Kidney (tissue), 14 donors: ENCODE measurements around the gene SLC6A3. TPM values are rescaled to one million over a fixed set of nuclear protein-coding genes. Genes with fewer than 3 reads are reported as not detected.

Source experiments
- DNase-seq, 5 donors: peaks; one replicate each; pipeline ENCODE4 v3.0.0-alpha.2; 2013 to 2020
- FAIRE-seq: peaks from 2 replicates; lab custom pipeline; 2012; peaks lifted over from hg19 to GRCh38; lab: Jason Lieb, UNC
- H3K27ac ChIP-seq, 2 donors: one replicate each; pipeline ENCODE4 v1.7.0; 2013; ENCODE audit warnings: low read depth in 2 of 2, low read length in 2 of 2, inconsistent platforms in 1 of 2
- H3K27me3 ChIP-seq: one replicate; pipeline ENCODE4 v1.7.1; 2013; ENCODE audit warnings: low read length, inconsistent platforms; ENCODE audit not compliant: control insufficient read depth, insufficient read depth
- H3K36me3 ChIP-seq, 3 donors: one replicate each; pipeline versions ENCODE4 v1.7.0 to v1.7.1; 2013; ENCODE audit warnings: low read length in 3 of 3, control low read depth in 1 of 3, inconsistent platforms in 1 of 3; ENCODE audit not compliant: insufficient read depth in 3 of 3, control insufficient read depth in 2 of 3
- H3K4me1 ChIP-seq, 3 donors: one replicate each; pipeline versions ENCODE4 v1.7.0 to v1.7.1; 2013; ENCODE audit warnings: low read length in 3 of 3, inconsistent platforms in 1 of 3, low read depth in 1 of 3; ENCODE audit not compliant: control insufficient read depth in 2 of 3, insufficient read depth in 2 of 3
- H3K4me3 ChIP-seq, 3 donors: one replicate each; pipeline versions ENCODE4 v1.7.0 to v1.8.1; 2013; ENCODE audit warnings: low read length in 3 of 3, control low read depth in 1 of 3, inconsistent platforms in 1 of 3
- H3K9ac ChIP-seq, 3 donors: one replicate each; pipeline versions ENCODE4 v1.7.0 to v1.7.1; 2013; ENCODE audit warnings: low read length in 3 of 3, control low read depth in 1 of 3, inconsistent platforms in 1 of 3
- H3K9me3 ChIP-seq, 3 donors: one replicate each; pipeline versions ENCODE4 v1.7.0 to v1.7.1; 2013; ENCODE audit warnings: low read length in 3 of 3, control low read depth in 1 of 3, inconsistent platforms in 1 of 3; ENCODE audit not compliant: control insufficient read depth in 2 of 3, insufficient read depth in 1 of 3
- CTCF ChIP-seq: IDR thresholded peaks from 3 replicates; pipeline ENCODE4 v1.5.1; 2012; ENCODE audit warnings: mild to moderate bottlenecking, moderate library complexity, borderline replicate concordance; ENCODE audit not compliant: insufficient read depth; ENCODE audit errors: extremely low read depth
- intact Hi-C: fragments of 100-400 bp; cut with DNase I; formaldehyde crosslinking; loops from one replicate; pipeline ENCODE4 v1.11.1; 2022
- polyA plus RNA-seq: library from polyadenylated mRNA; stranded (reverse); fragments of 350-450 nt; fragmentation: Illumina TruSeq; extraction: RNeasy Lipid Tissue Mini Kit (QIAGEN cat#74804); gene quantifications from one replicate; pipeline ENCODE4 v1.2.3, GENCODE V29; 2014; ENCODE audit warnings: low read depth, low replicate concordance; ENCODE audit not compliant: insufficient read depth
- total RNA-seq: library from RNA; stranded (reverse); fragmentation: NEBNext Ultra II Directional; extraction: Animal tissue kit (Norgen Biotek cat#: 25700); gene quantifications from one replicate; pipeline ENCODE4 v1.2.1, GENCODE V29; 2021
- donor health status: control.
- donor health status: control.
- donor health status: control.
- donor health status: control.
- donor health status: control.
- donor health status: DM: yes; HTN: yes; CAD: no.
- donor health status: Normal renal cell carcinoma (clear cell type).

SLC6A3 gene
- total and polyA plus RNA-seq, 2 donors from 2014 or later = 0.09 to 0.54 TPM

DNA sequence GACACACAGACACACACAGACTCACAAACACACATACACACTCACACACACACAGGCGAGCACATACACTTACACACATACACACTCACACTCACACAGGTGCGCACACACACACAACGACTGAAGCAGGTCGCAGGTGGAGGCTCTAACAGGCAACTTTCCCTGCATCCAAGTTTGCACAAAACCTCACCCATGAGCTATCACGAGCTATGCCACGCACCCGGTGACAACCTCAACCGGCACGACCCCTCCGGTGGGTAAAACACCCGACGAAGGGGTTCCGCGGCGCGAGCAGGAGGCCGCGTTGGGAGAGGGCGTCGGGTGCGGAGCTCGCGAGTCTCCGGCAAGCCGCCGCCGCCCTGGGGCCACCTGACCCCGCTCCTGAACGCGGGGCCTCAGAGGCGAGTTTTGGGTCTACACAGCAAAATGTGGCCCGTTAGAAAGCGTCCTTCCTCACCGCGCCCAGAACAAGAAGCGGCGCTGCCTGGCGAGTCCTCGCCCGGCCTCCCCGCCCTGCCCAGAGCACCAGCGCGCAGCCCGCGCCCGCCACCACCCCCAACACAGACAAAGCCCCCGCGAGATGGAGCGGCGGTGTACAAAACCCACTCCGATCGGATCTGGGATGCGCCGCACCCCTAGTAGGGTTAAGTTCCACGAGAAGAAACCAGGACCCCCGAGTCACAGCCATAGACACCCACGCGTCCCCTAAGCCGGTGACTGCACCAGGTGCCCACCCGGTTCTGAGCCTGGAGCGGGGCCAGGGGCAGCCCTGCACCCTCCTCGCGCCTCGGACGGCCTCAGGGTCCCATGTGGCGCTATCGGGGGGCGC lies 665 bp downstream of the SLC6A3 start:
- peaks cover 26% of the 10 kb centered on the region for H3K27me3 ChIP-seq
- DNase-seq (peak in 1 of 5 donors; percentile 63), FAIRE-seq (no peak)
- TF ChIP-seq CTCF = no peak
- no peak overlapping the region for H3K27ac ChIP-seq
- H3K36me3 ChIP-seq = no peaks in the 10 kb centered on the region
- H3K4me3 ChIP-seq = no peak overlapping the region
- intact Hi-C loops = no loop called here
- peaks cover 0 to 2% (median 0%) of the 10 kb centered on the region in 3 donors for H3K9me3 ChIP-seq
- peaks cover 0 to 5% (median 0%) of the 10 kb centered on the region in 3 donors for H3K4me1 ChIP-seq
- H3K9ac ChIP-seq = no peak overlapping the region

DNA sequence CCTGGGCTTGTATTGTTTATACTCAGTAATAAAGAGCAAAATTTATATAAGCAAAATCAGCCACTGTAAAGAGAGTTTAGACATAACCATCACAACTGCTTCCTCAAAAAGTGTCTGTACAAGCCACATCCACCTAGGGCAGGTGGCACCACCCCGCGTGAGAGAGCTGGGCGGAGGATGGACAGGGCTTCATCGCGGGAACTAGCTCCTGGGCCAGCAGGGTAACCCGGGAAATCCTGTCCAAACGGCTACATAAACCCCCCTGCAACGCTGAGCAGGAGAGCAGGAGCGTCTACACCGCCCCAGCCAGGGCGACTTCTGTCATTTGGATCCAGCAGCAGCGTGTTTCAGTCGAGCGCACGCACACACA lies 1.3 kb downstream of the SLC6A3 start:
- H3K36me3 ChIP-seq = no peaks in the 10 kb centered on the region
- H3K4me1 ChIP-seq = peaks cover 0 to 5% (median 0%) of the 10 kb centered on the region in 3 donors
- DNase-seq (peak in 1 of 5 donors; percentile 58), FAIRE-seq (no peak)
- no peak for TF ChIP-seq CTCF
- no peak overlapping the region for H3K4me3 ChIP-seq
- H3K9ac ChIP-seq = no peak overlapping the region
- peaks cover 26% of the 10 kb centered on the region for H3K27me3 ChIP-seq
- peaks cover 0 to 2% (median 0%) of the 10 kb centered on the region in 3 donors for H3K9me3 ChIP-seq
- intact Hi-C loops = no loop called here
- H3K27ac ChIP-seq = no peak overlapping the region

DNA sequence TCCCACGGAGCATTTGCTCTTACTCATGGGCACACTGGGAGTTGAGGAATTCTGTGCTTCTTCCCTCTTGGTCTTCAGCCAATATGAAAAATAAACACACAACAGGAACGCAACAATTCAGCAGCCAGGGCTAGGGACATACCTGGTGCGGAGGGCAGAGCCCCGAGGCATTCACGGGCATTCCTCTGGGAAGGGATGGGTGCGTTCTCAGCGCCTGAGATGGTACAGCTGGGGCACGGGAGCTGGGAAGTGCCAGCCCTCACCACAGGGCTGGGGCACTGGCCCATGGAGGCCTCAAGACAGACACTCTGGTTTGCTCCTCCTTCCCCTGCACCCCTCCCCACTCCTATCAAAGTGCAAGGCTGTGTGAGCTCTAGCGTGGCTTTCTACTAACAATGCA lies 2.1 kb downstream of the SLC6A3 start:
- DNase-seq (peak in 3 of 5 donors; percentile 22 to 59 (median 29)), FAIRE-seq (no peak)
- no peak for TF ChIP-seq CTCF
- intact Hi-C loops = no loop called here
- Histone ChIP-seq H3K4me3 (no peak overlapping the region), H3K36me3 (no peaks in the 10 kb centered on the region), H3K9me3 (peaks cover 0 to 2% (median 0%) of the 10 kb centered on the region in 3 donors), H3K9ac (no peak overlapping the region), H3K27me3 (peaks cover 26% of the 10 kb centered on the region), H3K4me1 (peaks cover 0 to 5% (median 0%) of the 10 kb centered on the region in 3 donors), H3K27ac (no peak overlapping the region)
